C4-2B (cell line): ENCODE data around the gene IAH1.

Experiments used
- H3K27ac ChIP-seq: fragments of 450-650 bp; 2 replicates; pipeline ENCODE4 v1.5.1; 2017
- CTCF ChIP-seq: fragments of 450-650 bp; conservative IDR thresholded peaks from 2 replicates; pipeline ENCODE4 v1.5.1; 2017; ENCODE audit warnings: mild to moderate bottlenecking
- ZFX ChIP-seq: fragments of 450-650 bp; IDR thresholded peaks from 2 replicates; pipeline ENCODE4 v1.6.1; 2017

IAH1 gene

GRCh38 chr2:9488583-9489547 is 14.5 kb downstream of the IAH1 start:
- H3K27ac ChIP-seq = no peak overlapping the region
- TF ChIP-seq CTCF (no peak), ZFX (no peak)

GRCh38 chr2:9490789-9491188 is 16.4 kb downstream of the IAH1 start:
- TF ChIP-seq CTCF = no peak
- TF ChIP-seq ZFX = no peak
- no peak overlapping the region for H3K27ac ChIP-seq

DNA sequence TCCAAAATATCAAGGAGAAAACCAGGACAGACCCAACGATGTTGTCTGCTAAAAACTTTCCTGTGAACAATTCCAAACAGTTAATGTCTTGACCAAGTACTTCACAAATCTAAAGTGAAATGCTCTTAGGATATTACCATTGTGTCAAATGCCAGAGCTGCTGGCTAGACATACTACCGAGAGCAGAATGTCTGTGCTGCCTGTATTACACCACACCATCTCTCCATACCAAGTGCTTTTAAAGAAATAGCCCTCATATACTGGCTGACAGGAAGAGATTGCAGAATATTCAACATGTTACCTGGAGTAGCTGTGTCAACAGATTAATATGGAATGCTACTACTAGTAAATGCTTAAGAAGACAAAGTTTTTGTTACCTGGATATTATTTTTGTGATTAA is 18.6 kb downstream of the IAH1 start:
- TF ChIP-seq ZFX (no peak), CTCF (no peak)
- H3K27ac ChIP-seq = no peak overlapping the region

GRCh38 chr2:9493478-9493877 is 19.1 kb downstream of the IAH1 start:
- H3K27ac ChIP-seq = no peak overlapping the region
- no peak for TF ChIP-seq CTCF
- no peak for TF ChIP-seq ZFX

DNA sequence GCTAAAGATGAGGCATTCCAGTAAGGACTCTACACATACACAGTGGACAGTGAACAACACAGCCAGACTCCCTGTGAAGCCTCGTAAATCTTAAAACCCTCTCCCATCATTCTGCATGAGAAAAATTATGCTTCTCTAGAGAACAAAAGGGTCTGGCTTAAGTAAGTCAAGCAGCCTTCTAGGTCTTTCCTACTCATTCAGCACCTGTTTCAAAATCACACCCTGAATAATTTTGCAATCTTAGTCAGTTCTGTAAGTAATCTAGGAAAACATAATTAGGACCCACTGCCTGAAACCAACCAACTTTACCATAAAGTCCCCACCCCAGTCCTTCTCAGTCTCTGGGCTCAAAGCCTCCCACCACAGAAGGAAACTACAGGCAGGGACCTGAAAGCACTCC is 19.7 kb downstream of the IAH1 start:
- no peak overlapping the region for H3K27ac ChIP-seq
- TF ChIP-seq CTCF = no peak
- no peak for TF ChIP-seq ZFX

GRCh38 chr2:9497017-9497416 is 22.7 kb downstream of the IAH1 start:
- no peak overlapping the region for H3K27ac ChIP-seq
- no peak for TF ChIP-seq ZFX
- TF ChIP-seq CTCF = no peak

GRCh38 chr2:9498210-9498609 is 23.9 kb downstream of the IAH1 start:
- TF ChIP-seq ZFX = no peak
- no peak for TF ChIP-seq CTCF
- H3K27ac ChIP-seq = no peak overlapping the region
